Endothelial cell of umbilical vein (primary cell): Measurements from ENCODE around the gene SCYL1. TPM values are rescaled to one million over a fixed set of nuclear protein-coding genes. Genes with fewer than 3 reads are reported as not detected.

Source experiments
- BruUV-seq: library from RNA; stranded (reverse); fragments of 400-500 nt; replicated peaks from 2 replicates; lab custom pipeline; 2021; lab: Mats Ljungman, UMichigan
- CTCF ChIA-PET: fragments of 300-600, 350-600 bp; sonication (Branson Sonifier 250); formaldehyde crosslinking; loops from one replicate; lab custom pipeline; 2021; ENCODE audit warnings: antibody characterized with exemption, inconsistent platforms; lab: Charles Lee
- POLR2A ChIA-PET: fragments of 300-600, 350-600 bp; sonication (Branson Sonifier 250); formaldehyde crosslinking; loops from one replicate; lab custom pipeline; 2021; ENCODE audit warnings: antibody characterized with exemption, inconsistent platforms; lab: Charles Lee
- DNase-seq: peaks from one replicate; pipeline ENCODE4 v3.0.0-alpha.2; 2011; ENCODE audit warnings: low read depth, low spot score
- FAIRE-seq: peaks from 2 replicates; lab custom pipeline; 2011; peaks lifted over from hg19 to GRCh38; lab: Jason Lieb, UNC
- H2AFZ ChIP-seq: 2 replicates; pipeline ENCODE4 v1.6.0; 2012; ENCODE audit warnings: low read depth, low read length, control low read depth, inconsistent platforms
- H3K27ac ChIP-seq: 2 replicates; pipeline ENCODE4 v1.5.1; 2011; ENCODE audit warnings: low read depth, mild to moderate bottlenecking, control low read depth, low read length, moderate library complexity; ENCODE audit not compliant: insufficient read depth
- H3K27me3 ChIP-seq, 2 experiments: 2 replicates each; pipeline versions ENCODE4 v1.6.0 to v1.6.1; 2011; ENCODE audit warnings: low read length in 2 of 2, mixed read lengths in 1 of 2; ENCODE audit not compliant: control insufficient read depth in 2 of 2, insufficient read depth in 2 of 2
- H3K36me3 ChIP-seq, 2 experiments: 2 replicates in 1 of 2; 3 replicates in 1 of 2; pipeline ENCODE4 v1.5.1; 2011; ENCODE audit warnings: low read length in 2 of 2, mild to moderate bottlenecking in 1 of 2, moderate library complexity in 1 of 2; ENCODE audit not compliant: control insufficient read depth in 2 of 2, insufficient read depth in 2 of 2; ENCODE audit errors: extremely low read depth in 1 of 2
- H3K4me1 ChIP-seq: 3 replicates; pipeline ENCODE4 v1.5.1; 2011; ENCODE audit warnings: mild to moderate bottlenecking, low read length; ENCODE audit not compliant: control insufficient read depth, insufficient read depth; ENCODE audit errors: extremely low read depth
- H3K4me2 ChIP-seq: 2 replicates; pipeline ENCODE4 v1.6.1; 2011; ENCODE audit warnings: low read length, control low read depth, mixed read lengths; ENCODE audit not compliant: insufficient read depth
- H3K4me3 ChIP-seq, 3 experiments: fragments of 200-600 bp in 1 of 3; sonication (generic), shearing (Covaris generic) in 1 of 3; replicated peaks in 1 of 3; 2 replicates each; pipeline ENCODE4 v1.5.1; 2011 to 2016; ENCODE audit warnings: control low read depth in 3 of 3, low read length in 3 of 3, mild to moderate bottlenecking in 2 of 3, inconsistent platforms in 1 of 3, low read depth in 1 of 3, moderate library complexity in 1 of 3; ENCODE audit not compliant: insufficient read depth in 1 of 3
- H3K79me2 ChIP-seq: 2 replicates; pipeline ENCODE4 v1.6.0; 2012; ENCODE audit warnings: low read length, inconsistent platforms; ENCODE audit not compliant: control insufficient read depth, insufficient read depth
- H3K9ac ChIP-seq: replicated peaks from 2 replicates; pipeline ENCODE3; 2011; ENCODE audit warnings: low read length, control low read depth; ENCODE audit not compliant: insufficient read depth; ENCODE audit errors: extremely low read depth
- H3K9me1 ChIP-seq: replicated peaks from 3 replicates; pipeline ENCODE4 v1.6.0; 2011; ENCODE audit warnings: mild to moderate bottlenecking, low read length; ENCODE audit not compliant: control insufficient read depth, insufficient read depth; ENCODE audit errors: extremely low read depth
- H3K9me3 ChIP-seq: replicated peaks from 2 replicates; pipeline ENCODE4 v1.5.1; 2012; ENCODE audit warnings: low read length, inconsistent platforms; ENCODE audit not compliant: control insufficient read depth, insufficient read depth
- H4K20me1 ChIP-seq: replicated peaks from 2 replicates; pipeline ENCODE3; 2011; ENCODE audit warnings: mild to moderate bottlenecking, low read length; ENCODE audit not compliant: control insufficient read depth, insufficient read depth; ENCODE audit errors: extremely low read depth
- CTCF ChIP-seq, 2 donors: IDR thresholded peaks; 1 replicate in 1 of 2; 2 replicates in 1 of 2; pipeline ENCODE4 v1.5.1; 2011; ENCODE audit warnings: low read length in 2 of 2, mild to moderate bottlenecking in 2 of 2, moderate library complexity in 2 of 2, control low read depth in 1 of 2, inconsistent platforms in 1 of 2, low read depth in 1 of 2; ENCODE audit not compliant: insufficient read depth in 1 of 2; ENCODE audit errors: extremely low read depth in 1 of 2
- EZH2 ChIP-seq: IDR thresholded peaks from 2 replicates; pipeline ENCODE4 v1.6.1; 2012; ENCODE audit warnings: borderline replicate concordance, low read depth, mild to moderate bottlenecking, moderate library complexity, low read length, inconsistent platforms; ENCODE audit not compliant: severe bottlenecking
- FOS ChIP-seq: IDR thresholded peaks from 2 replicates; pipeline ENCODE4 v1.6.1; 2011; ENCODE audit warnings: mild to moderate bottlenecking, low read length, moderate library complexity, borderline replicate concordance; ENCODE audit not compliant: insufficient read depth
- JUN ChIP-seq: IDR thresholded peaks from 2 replicates; pipeline ENCODE4 v1.6.1; 2011; ENCODE audit warnings: borderline replicate concordance, low read depth; ENCODE audit not compliant: insufficient read length, insufficient read depth
- POLR2A ChIP-seq: IDR thresholded peaks from 2 replicates; pipeline ENCODE4 v1.6.1; 2012; ENCODE audit warnings: low read depth, mild to moderate bottlenecking, control low read depth, low read length
- POLR2AphosphoS5 ChIP-seq: IDR thresholded peaks from 2 replicates; pipeline ENCODE4 v1.6.1; 2012; ENCODE audit warnings: low read depth, mild to moderate bottlenecking, control low read depth, low read length, moderate library complexity; ENCODE audit not compliant: insufficient read depth
- dilution Hi-C: fragments of 300-500 bp; cut with MboI; formaldehyde crosslinking; loops from one replicate; pipeline ENCODE4 v1.15.0; 2019; ENCODE audit warnings: low sequenced_read_pairs; ENCODE audit not compliant: extremely low pct_ligation_motif_present
- intact Hi-C: fragments of 100-400 bp; cut with micrococcal nuclease; formaldehyde crosslinking; loops from one replicate; pipeline ENCODE4 v1.10.0; 2022
- polyA plus RNA-seq, 4 experiments: library from polyadenylated mRNA; depleted of rRNA in 3 of 4; stranded (reverse) in 3 of 4; unstranded in 1 of 4; fragments of >200 nt; gene quantifications; 2 replicates each; pipeline versions ENCODE4 v1.2.1 to v1.2.3, GENCODE V29; 2011 to 2012; ENCODE audit warnings: missing spikeins in 1 of 4
- total RNA-seq: library from RNA; stranded (reverse); gene quantifications from 2 replicates; pipeline ENCODE4 v1.2.3, GENCODE V29; 2021

SCYL1 gene
- total and polyA plus RNA-seq, 2 donors (not counting 3 experiments of a cell fraction or from before 2014, with no cell fraction given): 88.2 to 126 TPM

DNA sequence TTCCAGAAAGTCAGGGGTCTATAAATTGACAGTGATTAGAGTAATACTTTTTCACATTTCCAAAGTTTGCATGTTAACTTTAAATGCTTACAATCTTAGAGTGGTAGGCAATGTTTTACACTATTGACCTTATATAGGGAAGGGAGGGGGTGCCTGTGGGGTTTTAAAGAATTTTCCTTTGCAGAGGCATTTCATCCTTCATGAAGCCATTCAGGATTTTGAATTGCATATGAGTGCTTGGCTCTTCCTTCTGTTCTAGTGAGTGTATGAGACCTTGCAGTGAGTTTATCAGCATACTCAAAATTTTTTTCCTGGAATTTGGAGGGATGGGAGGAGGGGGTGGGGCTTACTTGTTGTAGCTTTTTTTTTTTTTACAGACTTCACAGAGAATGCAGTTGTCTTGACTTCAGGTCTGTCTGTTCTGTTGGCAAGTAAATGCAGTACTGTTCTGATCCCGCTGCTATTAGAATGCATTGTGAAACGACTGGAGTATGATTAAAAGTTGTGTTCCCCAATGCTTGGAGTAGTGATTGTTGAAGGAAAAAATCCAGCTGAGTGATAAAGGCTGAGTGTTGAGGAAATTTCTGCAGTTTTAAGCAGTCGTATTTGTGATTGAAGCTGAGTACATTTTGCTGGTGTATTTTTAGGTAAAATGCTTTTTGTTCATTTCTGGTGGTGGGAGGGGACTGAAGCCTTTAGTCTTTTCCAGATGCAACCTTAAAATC is 20.8 kb upstream of the SCYL1 start:
- H3K9me1 ChIP-seq: no peaks in the 10 kb centered on the region
- DNase-seq (peak; percentile 50), FAIRE-seq (no peak)
- no peaks in the 10 kb centered on the region for H3K9me3 ChIP-seq
- H4K20me1 ChIP-seq: peaks cover 23% of the 10 kb centered on the region
- ChIA-PET CTCF (interaction anchor here (0.6 to 7.8 kb wide), 5 partner anchors 16 to 75 kb away, joined by 3 to 95 read pairs (median 3); no protein-coding TSS in a partner anchor), POLR2A (interaction anchor here (0.7 to 13.9 kb wide), 10 partner anchors 15 to 83 kb away, joined by 3 to 283 read pairs (median 22); partner anchors contain the start of gene NEAT1)
- H3K79me2 ChIP-seq: peaks cover 75% of the 10 kb centered on the region
- H3K9ac ChIP-seq: peak overlapping the region; percentile 95
- H3K27me3 ChIP-seq: no peaks in the 10 kb centered on the region
- no peak for TF ChIP-seq CTCF (IDR thresholded peaks at IDR 0.05; ENCODE audit: extremely low read depth in 1 of 2, insufficient read depth in 1 of 2, low read depth in 1 of 2, low read length in 2 of 2)
- TF ChIP-seq POLR2A: peak; percentile 66
- TF ChIP-seq EZH2: no peak
- TF ChIP-seq FOS: no peak
- peak; percentile 29 for TF ChIP-seq POLR2AphosphoS5
- TF ChIP-seq JUN: no peak
- no peak overlapping the region for H2AFZ ChIP-seq
- intact Hi-C loops (no loop called here), dilution Hi-C loops (no loop called here)
- no TSS peak for BruUV-seq
- peak overlapping the region; percentile 67 to 98 (median 91) for H3K4me3 ChIP-seq
- peaks cover 27 to 33% of the 10 kb centered on the region in 2 experiments for H3K36me3 ChIP-seq
- peaks cover 24% of the 10 kb centered on the region for H3K4me1 ChIP-seq
- H3K4me2 ChIP-seq: peak overlapping the region; percentile 97
- peak overlapping the region; percentile 89 for H3K27ac ChIP-seq
